Stimulated activated CD8-positive, alpha-beta memory T cell treated with anti-CD3 and anti-CD28 coated beads, Interleukin-2, amount 100 ng/mL, for 48 hours (primary cell): ENCODE data around the gene VPS37C.

Source experiments
- DNase-seq, 2 donors: peaks; one replicate each; pipeline ENCODE4 v3.0.0-alpha.2; 2020; ENCODE audit warnings: low read depth in 2 of 2

The VPS37C gene

GRCh38 chr11:61133145-61133544 is 28.1 kb downstream of the VPS37C start:
- DNase-seq = no peak

- no peak for DNase-seq
Observed at GRCh38 chr11:61132646-61133045, 28.6 kb downstream of the VPS37C start.

- no peak for DNase-seq
Observed at GRCh38 chr11:61131998-61132555, 29.1 kb downstream of the VPS37C start.

- no peak for DNase-seq
Observed at GRCh38 chr11:61131586-61131985, 29.6 kb downstream of the VPS37C start.

GRCh38 chr11:61131186-61131585 is 30.0 kb downstream of the VPS37C start:
- no peak for DNase-seq

GRCh38 chr11:61129639-61130523 is 31.3 kb downstream of the VPS37C start:
- DNase-seq = peak; percentile 83 to 87

- no peak for DNase-seq
Observed at GRCh38 chr11:61128947-61129638, 32.1 kb downstream of the VPS37C start.

- no peak for DNase-seq
Observed at GRCh38 chr11:61127991-61128390, 33.2 kb downstream of the VPS37C start.

GRCh38 chr11:61126256-61126655 is 35.0 kb downstream of the VPS37C start:
- no peak for DNase-seq

- no peak for DNase-seq
Observed at GRCh38 chr11:61125310-61125684, 35.9 kb downstream of the VPS37C start.

GRCh38 chr11:61124574-61125309 is 36.5 kb downstream of the VPS37C start:
- no peak for DNase-seq

- DNase-seq = no peak
Observed at GRCh38 chr11:61123775-61124571, 37.3 kb downstream of the VPS37C start.

- DNase-seq = no peak
Observed at GRCh38 chr11:61122761-61123160, 38.5 kb downstream of the VPS37C start.

GRCh38 chr11:61121917-61122316 is 39.3 kb downstream of the VPS37C start:
- DNase-seq = no peak

GRCh38 chr11:61121192-61121831 is 39.9 kb downstream of the VPS37C start:
- DNase-seq = no peak

- DNase-seq = no peak
Observed at GRCh38 chr11:61120706-61121191, 40.5 kb downstream of the VPS37C start.

- no peak for DNase-seq
Observed at GRCh38 chr11:61120099-61120705, 41.0 kb downstream of the VPS37C start.

- DNase-seq = no peak
Observed at GRCh38 chr11:61119571-61119970, 41.7 kb downstream of the VPS37C start.

GRCh38 chr11:61119055-61119454 is 42.2 kb downstream of the VPS37C start:
- DNase-seq = no peak

- no peak for DNase-seq
Observed at GRCh38 chr11:61118406-61118805, 42.8 kb downstream of the VPS37C start.
